Measurements from ENCODE around the gene RAMP2.

DNA sequence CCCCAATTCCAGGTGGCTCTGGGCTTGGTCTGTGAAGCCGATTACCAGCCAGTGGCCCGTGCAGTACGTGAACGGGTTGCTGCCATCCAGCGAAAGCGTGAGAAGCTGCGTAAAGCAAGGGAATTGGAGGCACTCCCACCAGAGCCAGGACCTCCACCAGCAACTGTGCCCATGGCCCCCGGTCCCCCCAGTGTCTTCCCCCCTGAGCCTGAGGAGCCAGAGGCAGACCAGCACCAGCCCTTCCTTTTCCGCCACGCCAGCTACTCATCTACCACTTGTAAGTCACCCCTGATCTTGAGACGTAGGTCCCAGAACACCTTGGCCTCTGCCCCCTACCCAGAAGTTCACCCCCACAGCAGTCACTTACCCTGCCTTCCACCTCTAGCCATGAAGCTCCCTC is 26.2 kb downstream of the RAMP2 start:
- TF ChIP-seq EZH2phosphoT487 (IDR thresholded peaks at IDR 0.05; ENCODE audit: insufficient read depth, low read depth) (no peak), EZH2 (IDR thresholded peaks at IDR 0.05; ENCODE audit: insufficient read depth, poor library complexity, severe bottlenecking) (no peak)
